B cell (primary cell): ENCODE measurements around the gene ANKS6. TPM values are rescaled to one million over a fixed set of nuclear protein-coding genes. Genes with fewer than 3 reads are reported as not detected.

Experiments
- ATAC-seq: fragments of 200-7000 bp; cut with Tn5 transposase; one replicate; pipeline ENCODE4 v1.10.0; 2021; ENCODE audit warnings: low read depth, mild to moderate bottlenecking, moderate number of reproducible peaks, moderate library complexity
- CTCF ChIA-PET: fragments of 350-600 bp; sonication (Branson Sonifier 250); formaldehyde crosslinking; loops from one replicate; lab custom pipeline; 2021; ENCODE audit warnings: antibody characterized with exemption, inconsistent platforms; lab: Charles Lee
- POLR2A ChIA-PET: fragments of 350-600 bp; sonication (Branson Sonifier 250); formaldehyde crosslinking; loops from one replicate; lab custom pipeline; 2021; ENCODE audit warnings: antibody characterized with exemption; lab: Charles Lee
- DNase-seq: peaks from one replicate; pipeline ENCODE4 v3.0.0; 2013
- H2AFZ ChIP-seq: 2 replicates; pipeline ENCODE4 v1.6.1; 2012; ENCODE audit warnings: mild to moderate bottlenecking, low read depth, low read length; ENCODE audit not compliant: insufficient read depth, poor library complexity, severe bottlenecking
- H3K27ac ChIP-seq, 2 donors: 1 replicate in 1 of 2; 2 replicates in 1 of 2; pipeline ENCODE4 v1.5.1; 2012 to 2013; ENCODE audit warnings: low read length in 2 of 2, mild to moderate bottlenecking in 2 of 2, moderate library complexity in 1 of 2
- H3K27me3 ChIP-seq, 4 experiments: fragments of 200-600 bp in 1 of 4; sonication (generic) in 1 of 4; replicated peaks in 1 of 4; 1 replicate in 2 of 4; 2 replicates in 2 of 4; pipeline versions ENCODE4 v1.6.1 to v1.7.0; 2013 to 2016; ENCODE audit warnings: low read length in 3 of 4, mild to moderate bottlenecking in 2 of 4, mixed read lengths in 1 of 4, moderate library complexity in 1 of 4; ENCODE audit not compliant: insufficient read depth in 4 of 4, control insufficient read depth in 3 of 4; ENCODE audit errors: control extremely low read depth in 1 of 4
- H3K36me3 ChIP-seq, 2 experiments: replicated peaks in 1 of 2; 1 replicate in 1 of 2; 2 replicates in 1 of 2; pipeline versions ENCODE4 v1.6.1 to v1.7.1; 2013; ENCODE audit warnings: low read length in 1 of 2; ENCODE audit not compliant: insufficient read depth in 2 of 2, control insufficient read depth in 1 of 2; ENCODE audit errors: control extremely low read depth in 1 of 2, extremely low read depth in 1 of 2
- H3K4me1 ChIP-seq, 2 donors: fragments of 200-600 bp in 1 of 2; sonication (generic) in 1 of 2; 1 replicate in 1 of 2; 2 replicates in 1 of 2; pipeline versions ENCODE4 v1.5.1 to v1.6.1; 2013 to 2017; ENCODE audit warnings: low read length in 2 of 2; ENCODE audit not compliant: control insufficient read depth in 2 of 2, insufficient read depth in 2 of 2
- H3K4me2 ChIP-seq: replicated peaks from 2 replicates; pipeline ENCODE3; 2012; ENCODE audit warnings: mild to moderate bottlenecking, low read depth, low read length; ENCODE audit not compliant: poor library complexity, severe bottlenecking
- H3K4me3 ChIP-seq, 5 experiments: fragments of 200-600 bp in 1 of 5; sonication (generic) in 1 of 5; 1 replicate in 3 of 5; 2 replicates in 2 of 5; pipeline versions ENCODE4 v1.5.1 to v1.7.0; 2011 to 2016; ENCODE audit warnings: low read length in 4 of 5, mild to moderate bottlenecking in 4 of 5, low read depth in 2 of 5, control low read depth in 1 of 5, moderate library complexity in 1 of 5; ENCODE audit not compliant: insufficient read depth in 1 of 5; ENCODE audit errors: control extremely low read depth in 1 of 5, extremely low read depth in 1 of 5
- H3K79me2 ChIP-seq: fragments of 200-600 bp; sonication (generic); one replicate; pipeline ENCODE4 v1.6.0; 2016; ENCODE audit warnings: low read length; ENCODE audit not compliant: control insufficient read depth, insufficient read depth
- H3K9ac ChIP-seq: fragments of 200-600 bp; sonication (generic); 2 replicates; pipeline ENCODE4 v1.6.1; 2017; ENCODE audit warnings: mild to moderate bottlenecking, low read length, moderate library complexity
- H3K9me3 ChIP-seq, 3 donors: one replicate each; pipeline versions ENCODE4 v1.6.1 to v1.7.1; 2013; ENCODE audit warnings: low read length in 2 of 3; ENCODE audit not compliant: control insufficient read depth in 2 of 3, insufficient read depth in 1 of 3; ENCODE audit errors: control extremely low read depth in 1 of 3
- H4K20me1 ChIP-seq: 2 replicates; pipeline ENCODE4 v1.6.0; 2012; ENCODE audit warnings: mild to moderate bottlenecking, low read length; ENCODE audit not compliant: insufficient read depth, control insufficient read depth, poor library complexity, severe bottlenecking
- H3K27ac Mint-ChIP-seq: one replicate; pipeline ENCODE4 v1.8.0; 2021; ENCODE audit warnings: mixed read lengths
- H3K27me3 Mint-ChIP-seq: one replicate; pipeline ENCODE4 v1.8.0; 2021; ENCODE audit warnings: mixed read lengths
- H3K4me1 Mint-ChIP-seq: one replicate; pipeline ENCODE4 v1.8.0; 2021; ENCODE audit warnings: mixed read lengths
- H3K4me3 Mint-ChIP-seq: one replicate; pipeline ENCODE4 v1.8.0; 2021; ENCODE audit warnings: mixed read lengths
- H3K9me3 Mint-ChIP-seq: one replicate; pipeline ENCODE4 v1.8.0; 2022; ENCODE audit warnings: mixed read lengths; ENCODE audit not compliant: insufficient read depth
- CTCF ChIP-seq: fragments of 200-600 bp; IDR thresholded peaks from one replicate; pipeline ENCODE4 v1.8.0; 2022; ENCODE audit warnings: antibody characterized with exemption, mild to moderate bottlenecking
- EZH2 ChIP-seq: IDR thresholded peaks from 2 replicates; pipeline ENCODE4 v1.6.1; 2012; ENCODE audit warnings: borderline replicate concordance, low read depth, mild to moderate bottlenecking, moderate library complexity, low read length; ENCODE audit not compliant: insufficient read depth, poor library complexity, severe bottlenecking
- WGBS: methylation state at CpG from one replicate; pipeline ENCODE4 v1.1.5; 2013; ENCODE audit warnings: missing lambda C conversion rate; ENCODE audit not compliant: insufficient coverage; 5-methylcytosine and 5-hydroxymethylcytosine counted together
- intact Hi-C: fragments of 100-400 bp; cut with micrococcal nuclease; formaldehyde crosslinking; loops from one replicate; pipeline ENCODE4 v1.10.0; 2022
- polyA plus RNA-seq: library from polyadenylated mRNA; depleted of rRNA; stranded (reverse); fragments of >200 nt; gene quantifications from 2 replicates; pipeline ENCODE4 v1.2.3, GENCODE V29; 2012
- total RNA-seq, 2 donors: library from RNA; stranded (reverse); fragments of 120-200 nt in 1 of 2; gene quantifications; 1 replicate in 1 of 2; 2 replicates in 1 of 2; pipeline versions ENCODE4 v1.2.3 to v1.2.4, GENCODE V29; 2013 to 2022

Gene ANKS6
- total and polyA plus RNA-seq, 2 donors (not counting 1 experiment from before 2014, with no cell fraction given): 11.4 to 16.1 TPM

- no peaks in the 10 kb centered on the region for H3K36me3 ChIP-seq
- no peaks in the 10 kb centered on the region for H4K20me1 ChIP-seq
- no peak overlapping the region for H3K9ac ChIP-seq
- intact Hi-C loops: no loop called here
- H3K4me2 ChIP-seq: no peak overlapping the region
- POLR2A ChIA-PET: no interaction called here
- H3K4me3 Mint-ChIP-seq: no peak overlapping the region
- H3K9me3 ChIP-seq: peaks cover 0 to 3% (median 0%) of the 10 kb centered on the region in 3 donors
- CTCF ChIA-PET: no interaction called here
- H3K27me3 ChIP-seq: peaks cover 0 to 26% (median 9%) of the 10 kb centered on the region in 4 experiments
- no peak overlapping the region for H2AFZ ChIP-seq
- 86% methylated on average over 2 of the region's 2 CpGs for WGBS
- peaks cover 9 to 10% of the 10 kb centered on the region in 2 donors for H3K4me1 ChIP-seq
- H3K4me3 ChIP-seq: no peak overlapping the region
- no peak overlapping the region for H3K27ac Mint-ChIP-seq
- H3K27ac ChIP-seq: no peak overlapping the region
- no peak for TF ChIP-seq EZH2
- DNase-seq (no peak), ATAC-seq (no peak)
- peaks cover 2% of the 10 kb centered on the region for H3K4me1 Mint-ChIP-seq
- peaks cover 59% of the 10 kb centered on the region for H3K27me3 Mint-ChIP-seq
- no peaks in the 10 kb centered on the region for H3K79me2 ChIP-seq
- peaks cover 6% of the 10 kb centered on the region for H3K9me3 Mint-ChIP-seq
These were observed 93.4 kb downstream of the ANKS6 start for GRCh38 chr9:98702835-98703380.

- H4K20me1 ChIP-seq: no peaks in the 10 kb centered on the region
- Mint-ChIP-seq H3K27me3 (peaks cover 59% of the 10 kb centered on the region), H3K4me3 (no peak overlapping the region), H3K27ac (no peak overlapping the region), H3K4me1 (peaks cover 2% of the 10 kb centered on the region), H3K9me3 (peaks cover 6% of the 10 kb centered on the region)
- no peaks in the 10 kb centered on the region for H3K79me2 ChIP-seq
- no peak overlapping the region for H2AFZ ChIP-seq
- H3K36me3 ChIP-seq: no peaks in the 10 kb centered on the region
- peaks cover 0 to 20% (median 10%) of the 10 kb centered on the region in 4 experiments for H3K27me3 ChIP-seq
- H3K4me3 ChIP-seq: no peak overlapping the region
- H3K27ac ChIP-seq: no peak overlapping the region
- peaks cover 3 to 5% of the 10 kb centered on the region in 2 donors for H3K4me1 ChIP-seq
- intact Hi-C loops: no loop called here
- ATAC-seq (no peak), DNase-seq (no peak)
- no peak overlapping the region for H3K9ac ChIP-seq
- ChIA-PET POLR2A (no interaction called here), CTCF (no interaction called here)
- TF ChIP-seq CTCF (no peak), EZH2 (no peak)
- H3K4me2 ChIP-seq: no peak overlapping the region
- peaks cover 0 to under 1% (median 0%) of the 10 kb centered on the region in 3 donors for H3K9me3 ChIP-seq
- 93% methylated on average over 7 of the region's 8 CpGs for WGBS
These were observed 94.0 kb downstream of the ANKS6 start for GRCh38 chr9:98702340-98702739.
